GOT3 (cell line): ENCODE results near the gene TSR3.

Experiments
- DNase-seq: peaks from one replicate; lab custom pipeline; 2025; ENCODE audit warnings: mixed read lengths; lab: John Stamatoyannopoulos, UW

The TSR3 gene

GRCh38 chr16:1308036-1308976 lies 43.4 kb downstream of the TSR3 start:
- no peak for DNase-seq

GRCh38 chr16:1306334-1306733 lies 45.3 kb downstream of the TSR3 start:
- no peak for DNase-seq

- no peak for DNase-seq
Observed at GRCh38 chr16:1305823-1306222, 45.9 kb downstream of the TSR3 start.

GRCh38 chr16:1301562-1301961 lies 50.1 kb downstream of the TSR3 start:
- DNase-seq: no peak

GRCh38 chr16:1300664-1301476 lies 50.8 kb downstream of the TSR3 start:
- no peak for DNase-seq

GRCh38 chr16:1299868-1300203 lies 51.8 kb downstream of the TSR3 start:
- no peak for DNase-seq
